OCI-LY7 (cell line): ENCODE measurements around the gene GABRB3. TPM values are rescaled to one million over a fixed set of nuclear protein-coding genes. Genes with fewer than 3 reads are reported as not detected.

Experiments
- BruUV-seq: library from RNA; stranded (reverse); fragments of 400-500 nt; replicated peaks from 2 replicates; lab custom pipeline; 2021; lab: Mats Ljungman, UMichigan
- CTCF ChIA-PET: fragments of 300-600 bp; sonication (Branson Sonifier 250); formaldehyde crosslinking; loops from one replicate; lab custom pipeline; 2022; ENCODE audit warnings: antibody characterized with exemption; ENCODE audit not compliant: unreplicated experiment; lab: Charles Lee
- POLR2A ChIA-PET: fragments of 300-600 bp; sonication (Branson Sonifier 250); formaldehyde crosslinking; loops from one replicate; lab custom pipeline; 2022; ENCODE audit warnings: antibody characterized with exemption; lab: Charles Lee
- DNase-seq: peaks from one replicate; pipeline ENCODE4 v3.0.0-alpha.2; 2015; ENCODE audit warnings: low spot score
- H2AFZ ChIP-seq: fragments of 200-600 bp; sonication (generic), shearing (Covaris generic); 2 replicates; pipeline ENCODE4 v1.6.1; 2014; ENCODE audit warnings: mild to moderate bottlenecking, antibody characterized with exemption, low read length, moderate library complexity
- H3K27ac ChIP-seq: fragments of 200-600 bp; sonication (generic); 2 replicates; pipeline ENCODE4 v1.5.1; 2014; ENCODE audit warnings: mixed run types, low read depth, mild to moderate bottlenecking, moderate library complexity, low read length, inconsistent platforms; ENCODE audit not compliant: poor library complexity, severe bottlenecking
- H3K36me3 ChIP-seq: fragments of 200-600 bp; sonication (generic); 2 replicates; pipeline ENCODE4 v1.6.1; 2014; ENCODE audit warnings: mild to moderate bottlenecking, antibody characterized with exemption, low read length, moderate library complexity, mixed read lengths; ENCODE audit not compliant: insufficient read depth
- H3K4me1 ChIP-seq: fragments of 200-600 bp; sonication (generic); 2 replicates; pipeline ENCODE4 v1.5.1; 2014; ENCODE audit warnings: mild to moderate bottlenecking, low read length; ENCODE audit not compliant: insufficient read depth, poor library complexity, severe bottlenecking
- H3K4me2 ChIP-seq: fragments of 200-600 bp; sonication (generic); 2 replicates; pipeline ENCODE4 v1.6.1; 2014; ENCODE audit warnings: mild to moderate bottlenecking, low read length
- H3K4me3 ChIP-seq: fragments of 200-600 bp; sonication (generic); 2 replicates; pipeline ENCODE4 v1.5.1; 2014; ENCODE audit warnings: mild to moderate bottlenecking, low read depth, low read length; ENCODE audit not compliant: poor library complexity, severe bottlenecking
- H3K79me2 ChIP-seq: fragments of 200-600 bp; sonication (generic); 2 replicates; pipeline ENCODE4 v1.6.1; 2016; ENCODE audit warnings: low read depth, mild to moderate bottlenecking, low read length, moderate library complexity, mixed read lengths; ENCODE audit not compliant: insufficient read depth
- H3K9me2 ChIP-seq: fragments of 200-600 bp; sonication (generic); 2 replicates; pipeline ENCODE4 v1.6.1; 2016; ENCODE audit warnings: mild to moderate bottlenecking, low read length, mixed read lengths; ENCODE audit not compliant: insufficient read depth
- H3K9me3 ChIP-seq: fragments of 200-600 bp; sonication (generic); 2 replicates; pipeline ENCODE4 v1.6.1; 2014; ENCODE audit warnings: mild to moderate bottlenecking, mixed run types, low read length, mixed read lengths
- H4K20me1 ChIP-seq: fragments of 200-600 bp; sonication (generic); 2 replicates; pipeline ENCODE4 v1.6.1; 2014; ENCODE audit warnings: mild to moderate bottlenecking, antibody characterized with exemption, low read length, moderate library complexity, mixed read lengths; ENCODE audit not compliant: insufficient read depth
- CTCF ChIP-seq: fragments of 200-600 bp; sonication (generic); conservative IDR thresholded peaks from 2 replicates; pipeline ENCODE4 v1.5.1; 2014; ENCODE audit warnings: mild to moderate bottlenecking, antibody characterized with exemption, low read length, moderate library complexity, mixed read lengths
- EZH2phosphoT487 ChIP-seq: fragments of 200-600 bp; sonication (generic); IDR thresholded peaks from 2 replicates; pipeline ENCODE4 v1.6.1; 2018; ENCODE audit warnings: low read depth, borderline replicate concordance, mild to moderate bottlenecking, mixed run types, antibody characterized with exemption, low read length, moderate library complexity, mixed read lengths
- intact Hi-C: fragments of 100-400 bp; cut with micrococcal nuclease; formaldehyde crosslinking; loops from one replicate; pipeline ENCODE4 v1.10.0; 2022; ENCODE audit not compliant: unreplicated experiment
- total RNA-seq, 2 experiments: library from RNA; depleted of rRNA in 1 of 2; stranded (reverse); fragments of >200 nt in 1 of 2; shearing (Covaris generic) in 1 of 2; gene quantifications; 2 replicates each; pipeline ENCODE4 v1.2.3, GENCODE V29; 2014 to 2022

Gene GABRB3
- total RNA-seq, 2 experiments from 2014 or later: 2.8 to 6.5 TPM

- H2AFZ ChIP-seq: no peak overlapping the region
- no peak overlapping the region for H3K4me2 ChIP-seq
- DNase-seq: no peak
- POLR2A ChIA-PET: interaction anchor here (0.6 kb wide), 2 partner anchors 9 to 55 kb away, joined by 3 read pairs; no protein-coding TSS in a partner anchor
- no peaks in the 10 kb centered on the region for H4K20me1 ChIP-seq
- no peak overlapping the region for H3K4me3 ChIP-seq
- intact Hi-C loops: no loop called here
- no peaks in the 10 kb centered on the region for H3K9me3 ChIP-seq
- H3K79me2 ChIP-seq: no peaks in the 10 kb centered on the region
- no TSS peak for BruUV-seq
- CTCF ChIA-PET: no interaction called here
- H3K4me1 ChIP-seq: peaks cover 6% of the 10 kb centered on the region
- TF ChIP-seq EZH2phosphoT487 (no peak), CTCF (no peak)
- H3K9me2 ChIP-seq: no peaks in the 10 kb centered on the region
- no peak overlapping the region for H3K27ac ChIP-seq
- H3K36me3 ChIP-seq: no peaks in the 10 kb centered on the region
Observed at GRCh38 chr15:26644948-26645347, 127.9 kb downstream of the GABRB3 start.

- CTCF ChIA-PET: no interaction called here
Observed at GRCh38 chr15:26641144-26641543, 131.7 kb downstream of the GABRB3 start.

More at GRCh38 chr15:26641144-26641543, 131.7 kb downstream of the GABRB3 start:
- no TSS peak for BruUV-seq
- Histone ChIP-seq H3K27ac (no peak overlapping the region), H3K9me3 (no peaks in the 10 kb centered on the region), H3K4me1 (no peaks in the 10 kb centered on the region), H3K9me2 (no peaks in the 10 kb centered on the region), H3K36me3 (no peaks in the 10 kb centered on the region), H3K4me3 (no peak overlapping the region), H3K79me2 (no peaks in the 10 kb centered on the region), H3K4me2 (no peak overlapping the region), H2AFZ (no peak overlapping the region), H4K20me1 (no peaks in the 10 kb centered on the region)
- intact Hi-C loops: no loop called here
- DNase-seq: no peak
- POLR2A ChIA-PET: no interaction called here
- TF ChIP-seq CTCF (no peak), EZH2phosphoT487 (no peak)
